Stimulated activated CD4-positive, alpha-beta T cell treated with anti-CD3 and anti-CD28 coated beads, Interleukin-2, amount 100 ng/mL, for 48 hours (primary cell): ENCODE data around the gene GPR35.

Source experiments
- DNase-seq, 2 donors: peaks; one replicate each; pipeline ENCODE4 v3.0.0-alpha.2; 2020

GPR35 gene

DNA sequence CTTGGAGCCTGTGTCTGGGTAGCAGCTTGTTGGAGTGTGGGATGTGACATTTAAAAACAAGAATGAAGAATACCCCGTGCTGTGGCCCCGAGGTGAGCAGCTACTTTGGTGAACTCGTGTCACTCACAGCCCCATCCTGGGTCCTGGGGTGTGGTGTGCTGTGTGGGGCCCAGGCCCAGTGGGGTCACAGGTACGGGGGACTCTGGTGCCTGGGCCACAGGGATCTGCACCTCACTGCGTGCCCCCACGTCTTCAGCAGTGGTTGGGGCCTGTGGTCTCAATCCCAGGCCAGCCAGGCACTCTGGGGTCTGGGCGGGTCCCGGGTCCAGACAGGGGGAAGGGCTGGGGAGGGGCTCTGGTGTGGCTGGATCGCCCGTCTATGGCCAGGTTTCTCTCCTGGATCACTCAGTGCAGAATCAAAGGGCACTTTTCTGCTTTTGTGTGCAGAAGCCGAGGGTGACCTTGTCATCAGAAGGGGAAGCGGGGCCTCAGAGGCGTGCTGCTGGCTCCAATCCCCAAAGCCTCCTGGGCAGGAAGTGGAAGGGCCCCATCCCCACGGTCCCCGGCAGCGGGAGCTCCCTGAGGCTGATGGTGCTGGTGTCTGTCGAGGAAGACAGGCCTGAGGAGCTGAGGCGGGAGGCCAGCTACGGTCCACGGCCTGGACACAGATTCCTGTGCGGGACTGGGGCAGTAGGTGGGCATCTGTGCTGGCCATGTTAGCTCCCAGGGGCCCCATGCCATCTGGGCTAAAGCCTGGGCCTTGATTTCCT, 1.4 kb downstream of the GPR35 start:
- DNase-seq = peak in 1 of 2 donors; percentile 36

DNA sequence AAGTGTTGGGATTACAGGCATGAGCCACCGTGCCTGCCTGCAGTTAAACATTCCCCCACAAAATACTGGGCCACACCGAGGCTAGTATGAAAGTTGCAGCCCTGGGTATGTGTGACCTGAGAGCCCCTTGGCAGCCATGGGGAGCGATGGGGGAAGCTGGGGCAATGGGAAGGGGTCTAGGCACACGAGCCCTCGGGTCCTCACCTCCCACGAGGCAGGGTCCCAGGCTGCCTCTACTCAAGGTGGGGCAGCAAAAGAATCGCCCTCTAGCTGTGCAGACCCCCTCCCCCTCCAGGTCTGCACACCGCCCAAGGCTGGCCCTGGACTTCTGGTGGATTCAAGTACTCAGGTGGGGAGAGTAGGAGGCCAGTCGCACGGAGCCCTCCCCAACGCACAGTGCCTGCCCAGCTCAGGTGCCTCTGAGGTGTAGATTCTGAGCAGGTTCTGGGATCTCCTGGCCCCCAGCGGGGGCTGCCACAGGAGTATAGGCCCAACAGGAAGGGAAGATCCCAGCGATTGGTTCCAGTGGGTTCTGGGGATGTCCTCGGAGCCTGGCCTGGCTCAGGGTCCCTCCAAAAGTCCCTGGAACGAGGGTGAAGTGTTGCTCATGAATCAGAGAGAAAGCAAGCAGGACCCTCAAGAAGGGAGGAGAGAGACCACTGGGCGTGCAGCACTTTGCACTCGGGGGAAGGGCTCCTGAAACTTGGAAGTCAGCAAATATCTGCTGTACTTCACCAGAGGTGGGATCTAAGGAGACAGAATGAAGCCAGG, 2.6 kb downstream of the GPR35 start:
- no peak for DNase-seq

DNA sequence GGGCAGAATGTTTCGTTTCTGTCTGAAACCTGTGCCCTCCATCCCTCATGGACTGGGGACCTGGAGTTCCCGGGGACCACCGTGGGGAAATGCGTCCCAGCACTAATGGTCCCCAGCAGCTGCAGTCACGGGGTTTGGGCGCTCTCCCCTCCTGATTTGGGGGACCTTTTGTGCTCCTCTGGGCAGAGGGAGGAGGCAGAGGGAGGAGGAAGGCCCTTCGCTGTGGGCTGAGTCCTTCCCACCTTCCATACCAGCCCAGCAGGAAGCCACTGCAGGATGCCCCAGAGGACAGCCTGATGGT, 3.2 kb downstream of the GPR35 start:
- no peak for DNase-seq

DNA sequence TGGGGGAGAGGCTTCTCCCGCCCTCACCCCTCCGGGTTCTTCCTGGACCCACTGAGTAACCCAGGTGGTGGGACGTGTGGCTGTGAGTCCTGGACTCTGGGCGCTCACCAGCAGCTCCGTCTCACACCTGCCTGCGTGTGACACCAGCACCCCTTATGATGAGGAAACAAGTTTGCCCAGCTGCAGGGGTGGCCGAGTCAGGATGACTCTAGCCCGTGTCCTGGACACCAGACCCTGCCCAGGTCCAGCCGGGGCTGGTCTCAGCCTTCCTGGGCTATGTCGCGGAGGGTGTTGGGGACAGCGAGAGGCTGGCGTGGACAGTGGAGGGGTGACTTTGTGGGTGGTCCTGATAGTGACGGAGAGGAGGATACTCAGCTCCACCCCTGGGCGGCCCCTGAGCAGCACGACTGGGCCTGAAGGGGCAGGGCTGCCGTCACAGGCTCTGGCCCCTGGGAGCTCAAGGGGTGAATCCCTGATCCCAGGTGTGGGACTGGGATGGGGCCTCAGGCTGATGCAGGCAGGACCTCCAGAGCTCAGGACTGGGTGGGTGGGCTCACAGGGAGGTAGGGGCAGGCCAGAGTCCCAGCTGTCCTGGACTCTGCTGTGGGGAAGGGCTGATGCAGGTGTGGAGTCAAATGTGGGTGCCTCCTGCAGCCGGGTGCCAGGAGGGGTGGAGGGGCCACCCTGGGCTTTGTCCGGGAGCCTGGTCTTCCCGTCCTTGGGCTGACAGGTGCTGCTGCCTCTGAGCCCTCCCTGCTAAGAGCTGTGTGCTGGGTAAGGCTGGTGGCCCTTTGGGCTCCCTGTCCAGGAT, 3.7 kb downstream of the GPR35 start:
- DNase-seq = no peak

DNA sequence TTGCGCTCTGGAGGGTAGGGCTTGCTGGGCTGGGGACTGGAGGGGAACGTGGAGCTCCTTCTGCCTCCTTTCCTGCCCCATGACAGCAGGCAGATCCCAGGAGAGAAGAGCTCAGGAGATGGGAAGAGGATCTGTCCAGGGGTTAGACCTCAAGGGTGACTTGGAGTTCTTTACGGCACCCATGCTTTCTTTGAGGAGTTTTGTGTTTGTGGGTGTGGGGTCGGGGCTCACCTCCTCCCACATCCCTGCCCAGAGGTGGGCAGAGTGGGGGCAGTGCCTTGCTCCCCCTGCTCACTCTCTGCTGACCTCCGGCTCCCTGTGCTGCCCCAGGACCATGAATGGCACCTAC, 4.3 kb downstream of the GPR35 start:
- DNase-seq = no peak

DNA sequence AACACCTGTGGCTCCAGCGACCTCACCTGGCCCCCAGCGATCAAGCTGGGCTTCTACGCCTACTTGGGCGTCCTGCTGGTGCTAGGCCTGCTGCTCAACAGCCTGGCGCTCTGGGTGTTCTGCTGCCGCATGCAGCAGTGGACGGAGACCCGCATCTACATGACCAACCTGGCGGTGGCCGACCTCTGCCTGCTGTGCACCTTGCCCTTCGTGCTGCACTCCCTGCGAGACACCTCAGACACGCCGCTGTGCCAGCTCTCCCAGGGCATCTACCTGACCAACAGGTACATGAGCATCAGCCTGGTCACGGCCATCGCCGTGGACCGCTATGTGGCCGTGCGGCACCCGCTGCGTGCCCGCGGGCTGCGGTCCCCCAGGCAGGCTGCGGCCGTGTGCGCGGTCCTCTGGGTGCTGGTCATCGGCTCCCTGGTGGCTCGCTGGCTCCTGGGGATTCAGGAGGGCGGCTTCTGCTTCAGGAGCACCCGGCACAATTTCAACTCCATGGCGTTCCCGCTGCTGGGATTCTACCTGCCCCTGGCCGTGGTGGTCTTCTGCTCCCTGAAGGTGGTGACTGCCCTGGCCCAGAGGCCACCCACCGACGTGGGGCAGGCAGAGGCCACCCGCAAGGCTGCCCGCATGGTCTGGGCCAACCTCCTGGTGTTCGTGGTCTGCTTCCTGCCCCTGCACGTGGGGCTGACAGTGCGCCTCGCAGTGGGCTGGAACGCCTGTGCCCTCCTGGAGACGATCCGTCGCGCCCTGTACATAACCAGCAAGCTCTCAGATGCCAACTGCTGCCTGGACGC, 4.9 kb downstream of the GPR35 start:
- DNase-seq = no peak

DNA sequence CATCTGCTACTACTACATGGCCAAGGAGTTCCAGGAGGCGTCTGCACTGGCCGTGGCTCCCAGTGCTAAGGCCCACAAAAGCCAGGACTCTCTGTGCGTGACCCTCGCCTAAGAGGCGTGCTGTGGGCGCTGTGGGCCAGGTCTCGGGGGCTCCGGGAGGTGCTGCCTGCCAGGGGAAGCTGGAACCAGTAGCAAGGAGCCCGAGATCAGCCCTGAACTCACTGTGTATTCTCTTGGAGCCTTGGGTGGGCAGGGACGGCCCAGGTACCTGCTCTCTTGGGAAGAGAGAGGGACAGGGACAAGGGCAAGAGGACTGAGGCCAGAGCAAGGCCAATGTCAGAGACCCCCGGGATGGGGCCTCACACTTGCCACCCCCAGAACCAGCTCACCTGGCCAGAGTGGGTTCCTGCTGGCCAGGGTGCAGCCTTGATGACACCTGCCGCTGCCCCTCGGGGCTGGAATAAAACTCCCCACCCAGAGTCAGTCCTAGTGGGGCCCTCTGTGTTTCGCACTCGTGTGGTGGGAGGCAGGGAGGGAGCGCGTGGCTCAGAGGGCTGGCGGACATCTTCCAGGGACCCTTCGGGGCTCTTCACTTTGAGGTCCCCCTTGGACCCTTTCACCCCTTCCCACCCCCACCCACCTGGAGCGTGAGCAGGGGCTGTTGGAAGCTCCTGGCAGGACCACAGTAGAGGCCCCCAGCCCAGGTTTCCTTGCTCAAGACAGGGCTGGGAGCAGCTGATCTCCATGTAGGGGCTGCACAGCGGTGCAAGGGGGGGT, 5.7 kb downstream of the GPR35 start:
- no peak for DNase-seq

DNA sequence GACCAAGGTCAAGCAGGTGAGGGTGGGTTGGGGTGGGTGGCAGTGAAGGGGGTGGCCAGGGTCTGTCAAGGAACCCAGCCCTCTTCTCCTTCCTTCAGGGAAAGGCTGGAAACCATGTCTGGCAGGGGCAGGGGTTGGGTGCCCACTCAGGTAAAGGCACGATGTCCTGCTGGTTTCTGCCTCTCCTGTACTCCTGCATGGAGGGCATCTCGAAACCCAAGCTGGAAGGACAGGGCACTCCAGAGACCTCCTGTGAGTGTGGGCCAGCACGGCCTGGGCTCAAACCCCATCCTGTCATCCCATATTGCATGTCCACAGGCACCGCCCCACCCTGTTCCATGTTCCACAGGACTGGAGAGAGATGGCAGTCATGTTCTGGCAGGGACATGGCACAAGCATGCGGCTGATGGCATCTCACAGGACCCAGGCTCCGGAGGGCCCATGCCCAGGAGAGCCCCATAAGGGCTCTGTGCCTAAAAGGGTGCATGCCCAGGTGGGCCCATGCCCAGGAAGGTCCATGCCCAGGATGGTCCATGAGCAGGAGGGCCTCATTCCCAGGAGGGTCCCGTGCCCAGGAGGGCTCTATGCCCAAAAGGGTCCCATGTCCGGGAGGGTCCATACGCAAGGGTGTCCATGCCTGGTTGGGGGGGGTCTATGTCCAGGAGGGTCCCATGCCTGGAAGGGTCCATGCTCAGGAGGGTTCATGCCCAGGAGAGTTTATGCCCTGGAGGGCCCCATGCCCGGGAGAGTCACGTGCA, 6.4 kb downstream of the GPR35 start:
- DNase-seq = no peak

DNA sequence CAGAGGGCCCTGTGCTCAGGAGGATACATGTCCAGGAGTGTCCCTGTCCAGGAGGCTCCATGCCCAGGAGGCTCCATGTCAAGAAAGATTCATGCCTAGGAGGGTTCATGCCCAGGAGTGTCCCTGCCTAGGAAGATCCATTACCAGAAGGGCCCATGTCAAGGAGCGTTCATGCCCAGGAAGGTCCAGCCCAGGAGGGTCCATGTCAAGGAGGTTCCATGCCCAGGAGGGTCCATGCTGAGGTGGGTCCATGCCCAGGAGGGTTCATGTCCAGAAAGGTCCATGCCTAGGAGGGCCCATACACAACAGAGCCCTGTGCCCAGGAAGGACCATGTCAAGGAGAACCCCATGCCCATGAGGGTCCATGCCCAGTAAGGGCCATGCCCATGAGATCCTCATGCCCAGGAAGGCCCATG, 7.0 kb downstream of the GPR35 start:
- DNase-seq = no peak

DNA sequence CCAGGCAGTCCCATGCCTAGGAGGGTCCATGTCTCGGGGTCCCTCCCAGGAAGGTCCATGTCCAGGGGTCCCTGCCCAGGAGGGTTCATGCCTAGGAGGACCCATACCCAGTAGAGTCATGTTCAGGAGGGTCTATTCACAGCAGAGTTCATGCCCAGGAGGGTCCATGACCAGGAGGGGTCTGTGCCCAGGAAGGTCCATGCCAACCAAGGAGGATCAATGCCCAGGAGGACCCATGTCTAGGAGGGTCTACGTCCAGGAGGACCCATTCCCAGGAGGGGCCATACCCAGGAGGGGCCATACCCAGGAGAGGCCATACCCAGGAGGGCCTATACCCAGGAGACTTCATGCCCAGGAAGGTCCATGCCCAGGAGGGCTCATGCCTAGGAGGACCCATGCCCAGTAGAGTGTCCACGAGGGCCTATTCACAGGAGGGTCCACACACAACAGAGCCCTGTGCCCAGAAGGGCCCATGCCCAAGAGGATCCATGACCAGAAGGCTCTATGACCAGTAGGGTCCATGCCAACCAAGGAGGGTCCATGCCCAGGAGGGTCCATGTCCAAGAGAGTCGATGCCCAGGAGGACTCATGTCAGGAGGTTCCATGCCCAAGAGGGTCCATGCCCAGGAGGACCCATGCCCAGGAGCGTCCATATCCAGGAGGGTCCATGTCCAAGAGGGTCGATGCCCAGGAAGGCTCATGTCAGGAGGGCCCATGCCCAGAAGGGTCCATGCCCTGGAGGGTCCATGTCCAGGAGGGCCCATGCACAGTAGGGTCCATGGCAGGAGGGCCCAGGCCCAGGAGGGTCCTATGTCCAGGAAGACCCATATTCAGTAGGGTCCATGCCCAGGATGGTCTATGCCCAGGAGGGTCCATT, 10.1 kb downstream of the GPR35 start:
- DNase-seq = no peak

DNA sequence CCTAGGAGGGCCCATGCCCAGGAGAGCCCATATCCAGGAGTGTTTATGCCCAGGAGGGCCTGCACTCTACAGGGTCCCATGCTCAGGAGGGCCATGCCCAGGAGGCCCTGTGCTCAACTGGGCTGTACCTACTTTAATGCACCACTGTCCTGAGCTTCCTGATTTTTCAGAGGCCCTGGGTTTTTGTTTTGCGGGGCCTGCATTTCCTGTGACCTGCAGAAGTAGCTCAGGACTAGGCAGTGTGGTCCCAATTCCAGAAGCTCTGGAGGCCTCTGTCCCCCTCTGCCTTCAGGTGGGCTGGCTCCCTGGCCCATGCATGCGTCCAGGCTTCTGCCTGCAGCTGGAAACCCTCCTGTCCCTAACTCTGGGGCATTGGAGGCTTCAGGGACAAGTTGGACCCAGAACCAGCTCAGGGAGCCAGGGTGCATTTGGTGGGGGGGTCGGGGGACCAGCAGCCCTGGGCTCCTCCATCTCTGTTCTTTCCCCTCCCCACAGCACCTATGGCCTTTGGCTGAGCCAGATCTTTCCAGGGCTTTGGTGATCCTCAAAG, 10.8 kb downstream of the GPR35 start:
- no peak for DNase-seq

DNA sequence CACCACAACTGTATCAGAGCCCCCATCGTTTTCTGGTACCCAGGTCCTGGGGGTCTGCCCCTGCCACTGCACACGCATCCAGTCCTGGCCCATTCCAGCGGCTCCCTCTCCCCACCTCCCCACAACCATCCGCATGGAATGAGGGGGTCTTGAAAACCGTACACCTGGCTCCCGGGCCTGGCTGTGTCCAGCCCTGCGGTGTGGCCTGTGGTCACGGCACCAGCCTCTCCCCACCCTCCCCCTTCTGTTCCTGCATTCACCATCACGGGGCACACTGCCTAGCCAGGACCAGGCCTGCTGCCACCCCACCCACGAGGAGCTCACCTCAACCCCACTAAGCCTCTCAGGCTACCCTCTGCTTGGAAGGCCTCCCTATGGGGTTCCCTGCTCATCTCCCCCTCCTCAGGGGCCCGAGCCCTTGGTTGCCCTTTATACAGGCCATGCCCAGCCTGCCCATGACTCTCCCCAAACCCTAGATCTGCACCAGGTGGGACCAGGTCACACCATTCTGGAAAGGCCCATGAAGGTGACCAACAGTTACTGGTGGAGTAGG, 11.4 kb downstream of the GPR35 start:
- DNase-seq = no peak

DNA sequence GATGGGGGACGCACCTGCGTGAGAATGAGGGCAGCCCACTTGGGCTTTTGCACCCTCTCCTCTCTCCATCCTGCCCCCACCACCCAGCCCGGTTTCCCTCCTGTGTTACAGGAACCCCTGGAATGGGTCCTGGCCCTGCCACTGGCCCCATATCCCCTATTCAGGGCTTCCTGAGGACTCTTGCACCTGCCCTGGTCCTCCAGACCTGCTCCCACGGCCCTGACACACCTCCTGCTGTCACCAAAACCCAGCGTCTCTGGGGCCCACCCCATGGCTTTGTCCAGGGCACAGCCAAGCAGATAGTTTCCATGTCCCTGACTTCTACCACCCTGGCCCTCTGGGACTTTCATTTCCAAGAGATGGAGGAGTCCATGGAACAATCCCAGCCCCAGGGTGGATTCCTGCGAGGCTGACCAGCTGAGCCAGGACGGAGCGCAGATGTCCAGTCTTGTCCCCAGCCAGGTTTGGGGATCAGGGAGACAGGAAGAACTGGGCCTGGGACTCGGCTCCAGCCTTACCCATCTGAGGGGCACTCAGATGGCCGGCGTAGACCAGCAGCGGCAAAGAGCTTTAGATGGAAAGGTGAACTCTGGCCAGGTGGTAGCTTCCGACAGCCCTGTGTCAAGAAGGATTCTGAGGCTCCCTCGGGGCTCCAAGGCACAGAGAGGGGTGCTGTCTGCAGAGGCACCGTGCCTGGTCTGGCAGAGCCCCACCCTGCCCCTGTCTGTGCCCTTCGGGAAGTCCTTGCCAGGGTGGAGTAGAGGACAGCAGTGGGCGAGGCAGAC, 12.0 kb downstream of the GPR35 start:
- DNase-seq = no peak

DNA sequence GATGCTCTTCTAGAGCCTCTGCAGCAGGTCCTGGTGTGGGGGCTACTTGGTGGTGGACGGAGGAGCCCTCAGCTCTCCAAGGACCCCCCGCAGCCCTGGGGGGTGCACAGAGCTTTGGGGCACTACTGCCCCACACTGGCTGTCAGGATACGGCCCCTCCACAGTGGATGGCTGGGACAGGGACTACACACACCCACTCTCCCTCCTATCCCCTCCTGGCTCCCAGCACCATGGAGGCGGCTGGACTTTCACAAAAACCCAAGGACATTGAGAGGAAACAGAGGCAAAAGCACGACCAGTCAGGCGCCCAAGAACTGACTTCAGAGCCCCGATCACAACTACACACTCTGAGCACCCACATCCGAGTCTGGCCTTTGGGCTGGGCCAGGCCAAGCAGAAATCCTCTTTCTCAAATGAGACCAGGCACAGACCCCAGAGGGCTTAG, 12.6 kb downstream of the GPR35 start:
- DNase-seq = no peak

DNA sequence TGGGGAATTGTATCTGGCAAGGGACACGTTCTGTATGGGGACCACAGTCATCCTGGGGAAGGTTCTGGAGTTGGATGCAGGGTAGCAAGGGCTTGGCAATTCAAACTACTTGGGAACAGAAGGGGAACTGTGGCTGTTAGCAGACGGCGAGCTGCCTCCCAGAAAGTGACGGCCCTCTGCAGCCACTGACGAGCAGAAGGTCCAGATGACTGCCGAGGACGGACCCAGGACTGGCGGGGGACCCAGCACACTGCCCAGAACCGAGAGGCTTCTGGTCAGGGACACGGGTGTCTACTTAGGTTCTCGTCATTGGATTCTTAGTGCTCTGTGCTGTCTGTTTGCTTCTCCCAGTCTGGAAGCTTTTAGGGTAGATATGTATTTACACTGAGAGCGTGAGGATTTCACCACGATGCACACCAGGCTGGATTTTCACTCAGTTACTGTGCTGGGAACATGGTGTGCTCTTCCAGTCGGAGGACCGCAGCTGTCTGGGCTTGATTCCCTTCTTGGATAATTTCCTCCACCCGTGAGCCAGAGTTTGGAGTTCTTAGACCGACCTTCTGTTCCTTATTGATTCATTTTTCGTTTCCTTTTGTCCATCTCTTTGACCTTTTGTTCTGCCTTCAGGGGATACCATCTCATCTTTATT, 13.4 kb downstream of the GPR35 start:
- DNase-seq = no peak

DNA sequence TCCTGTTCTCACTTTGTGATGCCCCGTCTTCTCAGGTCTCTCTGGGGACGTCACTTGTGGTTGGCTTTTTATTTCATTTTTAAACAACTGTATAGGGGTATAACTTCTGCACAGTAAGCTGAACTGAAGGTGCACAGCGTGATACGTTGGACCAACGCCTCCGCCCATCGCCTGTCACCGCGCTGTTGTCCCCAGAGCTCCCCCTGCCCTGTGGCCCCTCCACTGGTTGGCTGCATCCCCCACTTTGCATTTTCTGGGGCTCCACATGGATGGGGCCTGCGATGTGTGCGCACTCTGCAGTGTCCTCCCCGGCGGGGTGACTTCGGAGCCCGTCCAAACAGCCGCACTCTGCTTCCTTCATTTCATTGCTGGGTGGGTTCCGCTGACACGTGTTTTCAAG, 14.3 kb downstream of the GPR35 start:
- DNase-seq = no peak

DNA sequence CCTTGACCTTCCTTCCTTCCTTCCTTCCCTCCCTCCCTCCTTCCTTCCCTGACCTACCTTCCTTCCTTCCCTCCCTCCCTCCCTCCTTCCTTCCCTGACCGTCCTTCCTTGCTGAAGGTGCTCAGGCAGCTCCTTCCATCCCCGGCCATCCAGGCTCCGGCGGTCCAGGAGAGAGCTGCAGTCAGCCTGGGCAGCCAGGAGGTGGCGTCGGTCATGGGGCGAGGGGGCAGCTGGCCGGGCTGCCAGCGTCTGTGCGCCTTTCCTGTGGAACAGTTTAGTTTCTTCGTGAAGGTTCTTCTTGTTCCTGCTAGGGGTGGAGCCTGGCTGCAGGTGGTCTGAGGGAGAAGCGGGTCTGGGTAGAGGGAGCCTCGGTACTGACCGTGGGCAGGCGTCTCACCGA, 15.7 kb downstream of the GPR35 start:
- DNase-seq = no peak

DNA sequence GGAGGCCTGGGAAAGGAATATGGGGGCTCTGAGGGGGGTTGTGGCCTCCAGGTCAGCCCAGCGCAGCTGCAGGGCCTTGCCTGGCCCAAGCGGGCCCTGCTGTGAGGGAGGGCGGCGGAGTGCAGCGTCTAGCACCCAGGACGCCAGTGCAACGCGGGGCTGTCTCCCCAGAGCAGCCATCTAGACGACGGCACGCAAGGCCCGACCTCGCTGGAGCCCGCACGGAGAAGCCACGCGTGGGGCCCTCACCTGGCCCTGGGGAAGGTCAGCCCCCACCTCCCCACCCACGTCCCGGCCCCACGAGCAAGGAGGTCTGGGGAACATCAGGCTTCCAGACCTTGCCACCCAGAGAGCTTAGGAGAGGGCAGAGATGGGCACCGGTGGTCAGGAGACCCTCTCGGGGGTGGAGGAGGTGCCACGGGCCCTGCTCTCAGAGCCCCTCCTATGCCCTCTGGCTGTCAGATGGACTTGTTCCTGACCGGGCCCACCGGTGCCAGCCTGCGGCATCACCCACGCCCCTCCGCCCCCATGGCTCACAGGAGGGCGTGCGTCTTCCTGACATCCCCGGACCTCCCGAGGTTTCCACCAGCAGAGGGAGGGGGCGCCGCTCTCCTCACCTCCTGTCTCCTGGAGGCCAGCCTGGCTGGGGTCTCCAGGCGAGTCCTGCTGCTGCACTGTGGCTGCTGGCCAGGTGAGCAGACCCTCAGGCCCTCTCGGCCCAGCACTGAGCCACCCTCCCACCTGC, 17.0 kb downstream of the GPR35 start:
- no peak for DNase-seq
